ENCODE data around the gene KRTAP6-1.

The KRTAP6-1 gene

DNA sequence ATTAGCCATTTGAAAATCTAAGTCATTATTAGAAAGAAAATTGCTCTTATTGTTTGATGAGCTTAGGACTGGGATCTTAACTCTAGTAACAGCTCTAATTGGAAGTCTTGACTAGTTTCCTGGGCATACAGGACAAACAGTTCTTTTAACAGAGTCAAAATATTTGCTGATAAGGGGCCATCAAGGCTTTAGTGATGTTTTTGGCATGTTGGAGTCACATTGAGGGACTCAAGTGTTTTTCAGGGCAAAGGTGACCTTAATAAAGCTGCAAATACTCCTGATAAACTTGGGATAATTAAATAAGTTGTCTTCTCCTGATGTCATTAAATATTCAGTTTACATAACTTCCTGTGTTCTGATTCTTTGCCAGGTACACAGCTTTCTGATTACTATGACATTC is 46.1 kb downstream of the KRTAP6-1 start:
- no peak for DNase-seq

DNA sequence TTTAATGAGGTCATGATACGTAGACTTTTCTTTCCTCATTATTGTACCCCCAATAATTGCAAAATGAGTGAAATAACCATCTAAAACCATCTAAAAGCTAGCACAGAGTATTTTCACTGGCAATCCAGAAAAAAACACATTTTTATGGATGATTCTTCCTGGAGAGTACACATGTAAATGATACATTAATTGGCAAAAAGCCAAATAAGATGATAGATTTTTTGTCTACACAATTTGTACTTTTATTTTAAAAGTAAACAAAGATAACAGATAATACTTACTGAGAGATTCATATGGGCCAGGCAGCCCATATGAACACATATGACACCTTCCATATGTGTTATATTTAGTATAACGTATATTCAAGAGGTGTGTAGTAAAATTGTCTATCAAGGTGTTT is 50.1 kb downstream of the KRTAP6-1 start:
- DNase-seq = no peak

All from stimulated activated CD4-positive, alpha-beta T cell treated with anti-CD3 and anti-CD28 coated beads, Interleukin-4, amount 100 ng/mL, for 4 hours (primary cell).